ENCODE results near the gene SEMA6B.

The SEMA6B gene

GRCh38 chr19:4521888-4522242 is 37.6 kb downstream of the SEMA6B start:
- H3K9ac ChIP-seq (ENCODE audit: low read length) = no peak overlapping the region
- H2AFZ ChIP-seq (ENCODE audit: low read depth, low read length) = no peak overlapping the region
- H3K4me1 ChIP-seq (ENCODE audit: control insufficient read depth, insufficient read depth, low read depth, low read length) = peaks cover 23% of the 10 kb centered on the region
- H2BK120ac ChIP-seq (ENCODE audit: low read depth, low read length) = no peak overlapping the region
- no peak overlapping the region for H2AK5ac ChIP-seq (ENCODE audit: low read length, severe bottlenecking)
- H2BK15ac ChIP-seq (ENCODE audit: low read depth, poor library complexity, severe bottlenecking) = no peak overlapping the region
- H3K9me3 ChIP-seq (ENCODE audit: control insufficient read depth, low read length) = no peaks in the 10 kb centered on the region
- H3K4me3 ChIP-seq (ENCODE audit: insufficient read depth in 1 of 2, low read depth in 1 of 2, low read length in 2 of 2) = no peak overlapping the region
- no peak overlapping the region for H3K18ac ChIP-seq (ENCODE audit: low read depth in 1 of 2, low read length in 2 of 2)
- H3K79me1 ChIP-seq (replicated peaks; ENCODE audit: low read length, poor library complexity, severe bottlenecking) = no peaks in the 10 kb centered on the region
- no peak overlapping the region for H3K23ac ChIP-seq (ENCODE audit: low read length in 2 of 2)
- DNase-seq = no peak
- no peak overlapping the region for H3K14ac ChIP-seq (ENCODE audit: low read length in 2 of 2)
- H2BK12ac ChIP-seq (ENCODE audit: low read length in 2 of 2) = no peak overlapping the region
- H4K91ac ChIP-seq (ENCODE audit: low read length) = no peak overlapping the region
- 92% methylated on average over 5 of the region's 5 CpGs for WGBS
- H3K4me2 ChIP-seq (ENCODE audit: low read length, poor library complexity, severe bottlenecking) = no peak overlapping the region
- no peak overlapping the region for H3K27ac ChIP-seq (ENCODE audit: low read length, poor library complexity, severe bottlenecking)
- no peak overlapping the region for H3K4ac ChIP-seq (ENCODE audit: low read depth in 1 of 2, low read length in 2 of 2)
- no peak overlapping the region for H2BK5ac ChIP-seq (ENCODE audit: low read depth, low read length, poor library complexity, severe bottlenecking)
- H3K27me3 ChIP-seq (ENCODE audit: control insufficient read depth in 1 of 2, insufficient read depth in 1 of 2, low read length in 2 of 2) = peaks cover 0 to 18% of the 10 kb centered on the region in 2 experiments
- H4K8ac ChIP-seq (ENCODE audit: low read length) = no peak overlapping the region
- no peaks in the 10 kb centered on the region for H3K36me3 ChIP-seq (ENCODE audit: control insufficient read depth in 1 of 2, insufficient read depth in 2 of 2, low read depth in 1 of 2, low read length in 2 of 2)

- Histone ChIP-seq H4K8ac (ENCODE audit: low read length) (no peak overlapping the region), H3K4me1 (ENCODE audit: control insufficient read depth, insufficient read depth, low read depth, low read length) (peaks cover 29% of the 10 kb centered on the region), H2AFZ (ENCODE audit: low read depth, low read length) (no peak overlapping the region), H3K4me2 (ENCODE audit: low read length, poor library complexity, severe bottlenecking) (no peak overlapping the region), H3K9me3 (ENCODE audit: control insufficient read depth, low read length) (no peaks in the 10 kb centered on the region), H3K23ac (ENCODE audit: low read length in 2 of 2) (no peak overlapping the region), H3K4me3 (ENCODE audit: insufficient read depth in 1 of 2, low read depth in 1 of 2, low read length in 2 of 2) (no peak overlapping the region), H3K79me1 (replicated peaks; ENCODE audit: low read length, poor library complexity, severe bottlenecking) (no peaks in the 10 kb centered on the region), H3K9ac (ENCODE audit: low read length) (no peak overlapping the region), H2BK120ac (ENCODE audit: low read depth, low read length) (no peak overlapping the region), H2BK5ac (ENCODE audit: low read depth, low read length, poor library complexity, severe bottlenecking) (no peak overlapping the region), H3K27me3 (ENCODE audit: control insufficient read depth in 1 of 2, insufficient read depth in 1 of 2, low read length in 2 of 2) (peaks cover 0 to 21% of the 10 kb centered on the region in 2 experiments), H3K4ac (ENCODE audit: low read depth in 1 of 2, low read length in 2 of 2) (no peak overlapping the region), H2AK5ac (ENCODE audit: low read length, severe bottlenecking) (no peak overlapping the region), H3K36me3 (ENCODE audit: control insufficient read depth in 1 of 2, insufficient read depth in 2 of 2, low read depth in 1 of 2, low read length in 2 of 2) (no peaks in the 10 kb centered on the region), H3K14ac (ENCODE audit: low read length in 2 of 2) (no peak overlapping the region), H4K91ac (ENCODE audit: low read length) (no peak overlapping the region), H3K18ac (ENCODE audit: low read depth in 1 of 2, low read length in 2 of 2) (no peak overlapping the region), H2BK12ac (ENCODE audit: low read length in 2 of 2) (no peak overlapping the region), H3K27ac (ENCODE audit: low read length, poor library complexity, severe bottlenecking) (no peak overlapping the region), H2BK15ac (ENCODE audit: low read depth, poor library complexity, severe bottlenecking) (no peak overlapping the region)
- 75% methylated on average over 11 of the region's 11 CpGs for WGBS
- peak; percentile 16 for DNase-seq
Measured at GRCh38 chr19:4521170-4521887, 38.2 kb downstream of the SEMA6B start.

- Histone ChIP-seq H4K8ac (ENCODE audit: low read length) (no peak overlapping the region), H3K18ac (ENCODE audit: low read depth in 1 of 2, low read length in 2 of 2) (no peak overlapping the region), H2AK5ac (ENCODE audit: low read length, severe bottlenecking) (no peak overlapping the region), H3K4ac (ENCODE audit: low read depth in 1 of 2, low read length in 2 of 2) (peak overlapping the region in 1 of 2 experiments; percentile 7), H3K23ac (ENCODE audit: low read length in 2 of 2) (no peak overlapping the region), H3K14ac (ENCODE audit: low read length in 2 of 2) (no peak overlapping the region), H3K4me1 (ENCODE audit: control insufficient read depth, insufficient read depth, low read depth, low read length) (peaks cover 29% of the 10 kb centered on the region), H3K27me3 (ENCODE audit: control insufficient read depth in 1 of 2, insufficient read depth in 1 of 2, low read length in 2 of 2) (peaks cover 0 to 25% of the 10 kb centered on the region in 2 experiments), H2AFZ (ENCODE audit: low read depth, low read length) (no peak overlapping the region), H3K4me3 (ENCODE audit: insufficient read depth in 1 of 2, low read depth in 1 of 2, low read length in 2 of 2) (no peak overlapping the region), H2BK12ac (ENCODE audit: low read length in 2 of 2) (no peak overlapping the region), H3K9me3 (ENCODE audit: control insufficient read depth, low read length) (no peaks in the 10 kb centered on the region), H3K27ac (ENCODE audit: low read length, poor library complexity, severe bottlenecking) (no peak overlapping the region), H4K91ac (ENCODE audit: low read length) (peak overlapping the region; percentile 34), H3K79me1 (replicated peaks; ENCODE audit: low read length, poor library complexity, severe bottlenecking) (no peaks in the 10 kb centered on the region), H2BK15ac (ENCODE audit: low read depth, poor library complexity, severe bottlenecking) (no peak overlapping the region), H3K36me3 (ENCODE audit: control insufficient read depth in 1 of 2, insufficient read depth in 2 of 2, low read depth in 1 of 2, low read length in 2 of 2) (no peaks in the 10 kb centered on the region), H3K9ac (ENCODE audit: low read length) (peak overlapping the region; percentile 76), H2BK120ac (ENCODE audit: low read depth, low read length) (no peak overlapping the region), H2BK5ac (ENCODE audit: low read depth, low read length, poor library complexity, severe bottlenecking) (no peak overlapping the region), H3K4me2 (ENCODE audit: low read length, poor library complexity, severe bottlenecking) (no peak overlapping the region)
- WGBS = 79% methylated on average over 9 of the region's 9 CpGs
- DNase-seq = peak; percentile 53
Measured at GRCh38 chr19:4519521-4520277, 39.8 kb downstream of the SEMA6B start.

- Histone ChIP-seq H3K4me1 (ENCODE audit: control insufficient read depth, insufficient read depth, low read depth, low read length) (peaks cover 29% of the 10 kb centered on the region), H4K8ac (ENCODE audit: low read length) (no peak overlapping the region), H3K27ac (ENCODE audit: low read length, poor library complexity, severe bottlenecking) (no peak overlapping the region), H3K9ac (ENCODE audit: low read length) (peak overlapping the region; percentile 76), H2BK120ac (ENCODE audit: low read depth, low read length) (no peak overlapping the region), H4K91ac (ENCODE audit: low read length) (peak overlapping the region; percentile 34), H3K4me2 (ENCODE audit: low read length, poor library complexity, severe bottlenecking) (no peak overlapping the region), H3K36me3 (ENCODE audit: control insufficient read depth in 1 of 2, insufficient read depth in 2 of 2, low read depth in 1 of 2, low read length in 2 of 2) (no peaks in the 10 kb centered on the region), H3K9me3 (ENCODE audit: control insufficient read depth, low read length) (no peaks in the 10 kb centered on the region), H2AK5ac (ENCODE audit: low read length, severe bottlenecking) (no peak overlapping the region), H3K23ac (ENCODE audit: low read length in 2 of 2) (no peak overlapping the region), H3K79me1 (replicated peaks; ENCODE audit: low read length, poor library complexity, severe bottlenecking) (no peaks in the 10 kb centered on the region), H2BK12ac (ENCODE audit: low read length in 2 of 2) (no peak overlapping the region), H3K27me3 (ENCODE audit: control insufficient read depth in 1 of 2, insufficient read depth in 1 of 2, low read length in 2 of 2) (peaks cover 0 to 25% of the 10 kb centered on the region in 2 experiments), H2AFZ (ENCODE audit: low read depth, low read length) (no peak overlapping the region), H3K4ac (ENCODE audit: low read depth in 1 of 2, low read length in 2 of 2) (no peak overlapping the region), H2BK5ac (ENCODE audit: low read depth, low read length, poor library complexity, severe bottlenecking) (no peak overlapping the region), H3K4me3 (ENCODE audit: insufficient read depth in 1 of 2, low read depth in 1 of 2, low read length in 2 of 2) (peak overlapping the region in 1 of 2 experiments; percentile 60), H2BK15ac (ENCODE audit: low read depth, poor library complexity, severe bottlenecking) (no peak overlapping the region), H3K14ac (ENCODE audit: low read length in 2 of 2) (no peak overlapping the region), H3K18ac (ENCODE audit: low read depth in 1 of 2, low read length in 2 of 2) (no peak overlapping the region)
- no peak for DNase-seq
- 82% methylated on average over 6 of the region's 6 CpGs for WGBS
Measured at GRCh38 chr19:4519172-4519496, 40.4 kb downstream of the SEMA6B start.
